Measurements from ENCODE around the gene RMRP. TPM values are rescaled to one million over a fixed set of nuclear protein-coding genes. Genes with fewer than 3 reads are reported as not detected.

Gene RMRP
- total RNA-seq, 1 donor: 30,763 TPM

DNA sequence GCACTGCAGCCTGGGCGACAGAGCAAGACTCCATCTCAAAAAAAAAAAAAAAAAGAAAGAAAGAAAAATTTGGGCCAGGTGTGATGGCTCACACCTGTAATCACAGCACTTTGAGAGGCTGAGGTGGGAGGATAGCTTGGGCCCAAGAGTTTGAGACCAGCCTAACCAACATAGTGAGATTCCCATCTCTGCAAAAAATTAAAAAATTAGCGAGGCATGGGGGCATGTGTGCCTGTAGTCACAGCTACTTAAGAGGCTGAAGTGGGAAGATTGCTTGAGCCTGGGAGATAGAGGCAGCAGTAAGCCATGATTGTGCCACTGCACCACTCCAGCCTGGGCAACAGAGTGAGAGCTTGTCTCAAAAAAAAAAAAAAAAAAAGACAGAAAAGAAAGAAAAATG, 4.2 kb downstream of the RMRP start:
- H3K4me3 ChIP-seq (ENCODE audit: low read depth, low read length): no peak overlapping the region
- TF ChIP-seq, protein P1, sequence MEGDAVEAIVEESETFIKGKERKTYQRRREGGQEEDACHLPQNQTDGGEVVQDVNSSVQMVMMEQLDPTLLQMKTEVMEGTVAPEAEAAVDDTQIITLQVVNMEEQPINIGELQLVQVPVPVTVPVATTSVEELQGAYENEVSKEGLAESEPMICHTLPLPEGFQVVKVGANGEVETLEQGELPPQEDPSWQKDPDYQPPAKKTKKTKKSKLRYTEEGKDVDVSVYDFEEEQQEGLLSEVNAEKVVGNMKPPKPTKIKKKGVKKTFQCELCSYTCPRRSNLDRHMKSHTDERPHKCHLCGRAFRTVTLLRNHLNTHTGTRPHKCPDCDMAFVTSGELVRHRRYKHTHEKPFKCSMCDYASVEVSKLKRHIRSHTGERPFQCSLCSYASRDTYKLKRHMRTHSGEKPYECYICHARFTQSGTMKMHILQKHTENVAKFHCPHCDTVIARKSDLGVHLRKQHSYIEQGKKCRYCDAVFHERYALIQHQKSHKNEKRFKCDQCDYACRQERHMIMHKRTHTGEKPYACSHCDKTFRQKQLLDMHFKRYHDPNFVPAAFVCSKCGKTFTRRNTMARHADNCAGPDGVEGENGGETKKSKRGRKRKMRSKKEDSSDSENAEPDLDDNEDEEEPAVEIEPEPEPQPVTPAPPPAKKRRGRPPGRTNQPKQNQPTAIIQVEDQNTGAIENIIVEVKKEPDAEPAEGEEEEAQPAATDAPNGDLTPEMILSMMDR (IDR thresholded peaks at IDR 0.05; ENCODE audit: insufficient read depth, low read length): no peak
- DNase-seq (ENCODE audit: low read depth): no peak

DNA sequence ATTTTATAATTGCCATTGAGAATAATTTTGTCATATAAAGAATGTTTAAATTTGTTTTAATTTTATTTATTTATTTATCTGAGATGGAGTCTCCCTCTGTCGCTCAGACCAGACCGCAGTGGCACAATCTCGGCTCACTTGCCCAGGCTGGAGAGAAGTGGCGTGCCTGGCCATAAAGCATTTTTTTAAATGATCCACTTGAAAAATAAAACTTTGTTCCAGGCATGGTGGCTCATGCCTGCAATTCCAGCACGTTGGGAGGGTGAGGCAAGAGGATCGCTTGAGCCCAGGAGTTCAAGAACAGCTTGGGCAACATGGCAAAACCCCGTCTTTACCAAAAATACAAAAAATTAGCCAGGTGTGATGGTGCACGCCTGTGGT, 5.0 kb downstream of the RMRP start:
- no peak for DNase-seq (ENCODE audit: low read depth)
- H3K4me3 ChIP-seq (ENCODE audit: low read depth, low read length): no peak overlapping the region
- TF ChIP-seq, protein P1 (IDR thresholded peaks at IDR 0.05; ENCODE audit: insufficient read depth, low read length): no peak

DNA sequence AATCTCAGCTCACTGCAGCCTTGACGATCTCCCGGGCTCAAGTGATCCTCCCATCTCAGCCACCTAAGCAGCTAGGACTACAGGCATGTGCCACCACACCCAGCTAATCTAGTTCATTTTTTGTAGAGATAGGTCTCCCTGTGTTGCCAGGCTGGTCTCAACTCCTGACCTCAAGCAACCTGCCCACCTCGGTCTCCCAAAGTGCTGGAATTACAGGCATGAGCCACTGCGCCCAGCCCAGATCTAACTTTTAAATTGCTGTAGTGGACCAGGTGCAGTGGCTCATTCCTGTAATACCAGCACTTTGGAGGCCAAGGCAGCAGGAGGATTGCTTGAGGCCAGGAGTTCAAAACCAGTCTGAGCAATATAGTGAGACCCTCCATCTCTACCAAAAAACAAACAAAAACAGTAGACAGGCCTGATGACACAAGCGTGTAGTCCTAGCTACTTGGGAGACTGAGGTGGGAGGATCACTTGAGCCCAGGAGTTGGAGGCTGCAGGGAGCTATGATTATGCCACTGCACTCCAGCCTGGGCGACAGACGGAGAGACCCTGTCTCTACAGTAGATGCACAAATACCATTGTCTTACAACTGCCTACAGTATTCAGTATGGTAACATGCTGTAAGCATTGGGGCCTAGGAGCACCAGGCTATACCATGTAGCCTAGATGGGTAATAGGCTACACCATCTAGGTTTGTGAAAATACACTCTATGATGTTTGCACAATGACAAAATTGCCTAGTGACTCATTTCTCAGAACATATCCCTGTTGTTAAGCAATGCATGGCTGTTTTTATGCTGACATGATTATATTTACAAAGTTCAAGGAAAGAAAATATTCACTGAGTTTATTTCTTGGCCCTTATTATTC, 5.6 kb downstream of the RMRP start:
- no peak overlapping the region for H3K4me3 ChIP-seq (ENCODE audit: low read depth, low read length)
- peak; percentile 52 for DNase-seq (ENCODE audit: low read depth)
- TF ChIP-seq, protein P1 (IDR thresholded peaks at IDR 0.05; ENCODE audit: insufficient read depth, low read length): no peak

DNA sequence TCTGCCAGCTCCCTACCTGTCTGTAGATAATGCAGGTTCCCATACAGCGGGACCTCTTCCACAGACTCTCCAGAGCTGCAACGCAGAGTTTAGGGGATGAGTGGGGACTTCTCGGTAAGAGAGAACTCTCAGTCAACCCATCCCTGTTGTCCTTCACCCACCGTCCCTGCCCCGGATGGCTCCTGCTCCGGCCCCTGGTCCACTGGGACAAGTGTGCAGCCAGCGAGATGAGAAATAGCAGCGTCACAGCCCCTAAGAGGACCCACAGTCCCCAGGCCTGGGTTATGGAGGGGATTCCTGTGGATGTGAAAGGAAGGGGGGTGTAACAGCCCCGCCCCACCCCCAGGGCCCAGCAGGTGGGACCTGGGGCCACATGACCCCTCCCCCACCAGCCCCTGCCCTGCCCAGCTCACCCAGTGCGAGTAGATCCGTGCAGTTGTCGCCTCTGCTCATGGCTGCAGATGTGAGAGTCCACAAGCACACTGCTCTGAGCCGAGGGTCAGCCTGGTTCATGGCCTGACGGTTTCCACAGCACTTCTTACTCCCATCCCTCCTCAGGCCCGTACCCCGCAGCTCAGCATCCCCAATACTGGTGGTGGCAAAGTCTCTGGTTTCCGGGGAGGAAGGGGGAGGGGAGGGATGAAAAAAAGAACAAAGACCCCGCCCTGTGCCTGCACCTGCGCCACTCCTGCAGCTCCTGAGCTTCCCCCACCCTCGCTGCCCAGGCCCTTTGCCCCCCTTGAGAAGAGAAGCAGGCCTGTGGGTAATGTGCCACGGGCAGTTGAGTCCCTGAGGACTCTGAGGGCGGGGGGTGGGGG, 7.3 kb downstream of the RMRP start, which contains the start of gene SIT1:
SIT1 (minus strand) TSS at position 591 of the 818 bp plus-strand sequence; CDS start at position 513, 78 bp downstream.
- no peak for DNase-seq (ENCODE audit: low read depth)
- TF ChIP-seq, protein P1 (IDR thresholded peaks at IDR 0.05; ENCODE audit: insufficient read depth, low read length): no peak
- peak within 1 kb of the TSS; percentile 25 for H3K4me3 ChIP-seq (ENCODE audit: low read depth, low read length)

DNA sequence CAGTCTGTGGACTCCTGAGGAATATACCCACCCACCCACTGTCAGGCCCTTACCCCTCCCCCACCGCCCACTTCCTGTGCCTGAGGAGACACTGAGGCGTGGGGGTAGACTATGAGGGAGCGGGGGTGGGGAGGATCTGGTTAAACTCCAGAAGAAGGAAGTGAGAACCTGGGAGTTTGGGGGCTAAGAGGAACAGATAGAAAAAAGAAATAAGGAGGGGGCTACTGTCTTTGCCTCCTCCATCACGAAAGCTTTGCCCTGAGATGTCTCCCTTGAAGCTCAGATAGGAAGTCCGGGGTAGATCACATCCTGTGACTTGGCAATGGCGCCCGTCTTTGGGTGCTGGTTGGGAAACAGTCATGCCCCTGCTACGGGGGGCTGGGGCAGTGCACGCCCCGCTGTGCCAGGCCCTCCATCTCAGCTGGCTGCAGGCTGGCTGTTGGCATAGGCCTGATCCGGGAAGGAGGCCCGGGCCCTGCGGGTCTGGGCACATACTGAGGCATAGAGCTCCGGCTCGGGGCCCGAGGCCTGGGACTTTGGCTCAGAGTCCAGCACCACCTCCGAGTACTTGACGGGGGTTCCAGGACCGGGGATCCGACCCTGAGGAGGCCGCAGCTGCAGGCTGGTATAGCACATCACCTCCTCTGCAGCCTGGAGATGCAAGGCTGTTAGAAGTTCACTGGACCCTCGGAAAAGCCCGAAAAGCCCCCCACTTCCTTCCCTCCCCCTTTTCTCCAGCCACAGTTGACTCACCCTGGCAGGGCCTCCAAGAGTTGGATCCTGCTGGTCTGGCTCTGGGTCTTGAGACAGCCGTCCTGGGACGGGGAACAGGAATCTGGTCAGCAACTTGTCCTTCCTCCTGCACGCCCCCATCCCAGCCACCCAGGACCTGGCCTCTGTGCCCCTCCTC, 8.1 kb downstream of the RMRP start:
- DNase-seq (ENCODE audit: low read depth): peak; percentile 71
- H3K4me3 ChIP-seq (ENCODE audit: low read depth, low read length): peak overlapping the region; percentile 25
- TF ChIP-seq, protein P1 (IDR thresholded peaks at IDR 0.05; ENCODE audit: insufficient read depth, low read length): no peak

Measured in fibroblast of the aortic adventitia (primary cell).